Panc1 (cell line): ENCODE results near the gene KTI12.

Experiments
- CTCF ChIP-seq: fragments of 450-650 bp; IDR thresholded peaks from 2 replicates; pipeline ENCODE4 v1.5.1; 2017; ENCODE audit warnings: mild to moderate bottlenecking
- POLR2AphosphoS5 ChIP-seq: IDR thresholded peaks from 2 replicates; pipeline ENCODE4 v1.6.1; 2012; ENCODE audit warnings: mild to moderate bottlenecking, low read depth, low read length, moderate library complexity
- REST ChIP-seq, 2 experiments: IDR thresholded peaks; 2 replicates each; pipeline ENCODE4 v1.6.1; 2011 to 2012; ENCODE audit warnings: low read depth in 2 of 2, control low read depth in 1 of 2, low read length in 1 of 2, mild to moderate bottlenecking in 1 of 2, moderate library complexity in 1 of 2; ENCODE audit not compliant: insufficient read depth in 1 of 2
- SIN3A ChIP-seq: IDR thresholded peaks from 2 replicates; pipeline ENCODE4 v1.6.1; 2012; ENCODE audit warnings: low read depth, mild to moderate bottlenecking, low read length, moderate library complexity, borderline replicate concordance; ENCODE audit not compliant: insufficient read depth
- TCF7L2 ChIP-seq: IDR thresholded peaks from 2 replicates; pipeline ENCODE4 v1.6.1; 2011; ENCODE audit warnings: mild to moderate bottlenecking, low read depth, low read length, inconsistent platforms

GRCh38 chr1:52028328-52028727 is 5.3 kb downstream of the KTI12 start:
- TF ChIP-seq CTCF (no peak), SIN3A (no peak), POLR2AphosphoS5 (no peak), REST (IDR thresholded peaks at IDR 0.05; ENCODE audit: insufficient read depth in 1 of 2, low read depth in 2 of 2, low read length in 1 of 2) (no peak), TCF7L2 (no peak)
